Trophoblast cell (in vitro differentiated cells and primary cell): ENCODE results near the gene TMEM128.
"Not testable (repeated sequence)": the region's sequence is repeated elsewhere in the genome, so short reads cannot be mapped to it uniquely, and the experiment has no call there.

Experiments
- DNase-seq, 2 donors: peaks; one replicate each; pipeline ENCODE4 v3.0.0-alpha.2; 2016
- H2AFZ ChIP-seq: 2 replicates; pipeline ENCODE4 v1.6.1; 2013; ENCODE audit warnings: low read length, moderate library complexity, mild to moderate bottlenecking; ENCODE audit not compliant: insufficient read depth, poor library complexity
- H2AK5ac ChIP-seq: 2 replicates; pipeline ENCODE4 v1.6.1; 2013; ENCODE audit warnings: mild to moderate bottlenecking, low read length
- H2BK120ac ChIP-seq: 2 replicates; pipeline ENCODE4 v1.6.1; 2013; ENCODE audit warnings: low read length, mild to moderate bottlenecking, moderate library complexity; ENCODE audit not compliant: insufficient read depth, poor library complexity
- H2BK12ac ChIP-seq: 2 replicates; pipeline ENCODE4 v1.6.1; 2013; ENCODE audit warnings: mild to moderate bottlenecking, low read length, moderate library complexity
- H2BK5ac ChIP-seq: 2 replicates; pipeline ENCODE4 v1.6.1; 2013; ENCODE audit warnings: low read length, low read depth, moderate library complexity, mild to moderate bottlenecking; ENCODE audit not compliant: poor library complexity
- H3K14ac ChIP-seq: 2 replicates; pipeline ENCODE4 v1.6.1; 2013; ENCODE audit warnings: mild to moderate bottlenecking, low read length
- H3K18ac ChIP-seq: 2 replicates; pipeline ENCODE4 v1.6.1; 2013; ENCODE audit warnings: mild to moderate bottlenecking, low read length
- H3K23ac ChIP-seq: 2 replicates; pipeline ENCODE4 v1.6.1; 2013; ENCODE audit warnings: low read length
- H3K27ac ChIP-seq: 2 replicates; pipeline ENCODE4 v1.5.1; 2013; ENCODE audit warnings: low read depth, mild to moderate bottlenecking, inconsistent platforms, low read length, moderate library complexity
- H3K27me3 ChIP-seq: 2 replicates; pipeline ENCODE4 v1.6.1; 2013; ENCODE audit warnings: inconsistent platforms, mild to moderate bottlenecking, low read length, moderate library complexity; ENCODE audit not compliant: insufficient read depth
- H3K36me3 ChIP-seq, 2 experiments: 1 replicate in 1 of 2; 2 replicates in 1 of 2; pipeline ENCODE4 v1.6.1; 2013; ENCODE audit warnings: low read length in 2 of 2, mild to moderate bottlenecking in 2 of 2, moderate library complexity in 1 of 2; ENCODE audit not compliant: insufficient read depth in 2 of 2, control insufficient read depth in 1 of 2
- H3K4ac ChIP-seq: 2 replicates; pipeline ENCODE4 v1.6.1; 2013; ENCODE audit warnings: low read depth, mild to moderate bottlenecking, low read length, moderate library complexity
- H3K4me1 ChIP-seq, 2 experiments: 1 replicate in 1 of 2; 2 replicates in 1 of 2; pipeline ENCODE4 v1.6.1; 2013; ENCODE audit warnings: low read length in 2 of 2, mild to moderate bottlenecking in 2 of 2, moderate library complexity in 1 of 2; ENCODE audit not compliant: insufficient read depth in 2 of 2, control insufficient read depth in 1 of 2
- H3K4me2 ChIP-seq: 2 replicates; pipeline ENCODE4 v1.6.1; 2013; ENCODE audit warnings: inconsistent platforms, mild to moderate bottlenecking, low read length, moderate library complexity
- H3K4me3 ChIP-seq: 2 replicates; pipeline ENCODE4 v1.5.1; 2013; ENCODE audit warnings: mild to moderate bottlenecking, low read depth, low read length, inconsistent platforms
- H3K79me1 ChIP-seq: one replicate; pipeline ENCODE4 v1.6.1; 2013; ENCODE audit warnings: low read length
- H3K79me2 ChIP-seq: 2 replicates; pipeline ENCODE4 v1.6.1; 2013; ENCODE audit warnings: low read length, mild to moderate bottlenecking; ENCODE audit not compliant: control insufficient read depth, insufficient read depth, poor library complexity
- H3K9ac ChIP-seq: 2 replicates; pipeline ENCODE4 v1.6.1; 2013; ENCODE audit warnings: mild to moderate bottlenecking, low read length
- H3K9me3 ChIP-seq: 2 replicates; pipeline ENCODE4 v1.6.1; 2013; ENCODE audit warnings: low read depth, mild to moderate bottlenecking, control low read depth, inconsistent platforms, low read length; ENCODE audit not compliant: insufficient read depth
- H4K12ac ChIP-seq: 2 replicates; pipeline ENCODE4 v1.6.1; 2013; ENCODE audit warnings: low read depth, mild to moderate bottlenecking, low read length, moderate library complexity
- H4K8ac ChIP-seq: 2 replicates; pipeline ENCODE4 v1.6.1; 2013; ENCODE audit warnings: low read depth, mild to moderate bottlenecking, low read length, moderate library complexity
- H4K91ac ChIP-seq: one replicate; pipeline ENCODE4 v1.6.1; 2013; ENCODE audit warnings: low read depth, mild to moderate bottlenecking, low read length, moderate library complexity
- WGBS: extraction: QIAGEN DNeasy Blood & Tissue Kit; methylation state at CpG from one replicate; pipeline ENCODE4 v1.1.7; 2013; ENCODE audit warnings: missing lambda C conversion rate; ENCODE audit not compliant: insufficient read length, insufficient coverage; ENCODE audit errors: extremely low coverage; 5-methylcytosine and 5-hydroxymethylcytosine counted together

The TMEM128 gene

GRCh38 chr4:4239551-4239950 lies 8.5 kb downstream of the TMEM128 start:
- H3K14ac ChIP-seq, DNase-seq: not testable (repeated sequence)
- no CpG with 5 or more reads among the region's 3 CpGs for WGBS

GRCh38 chr4:4233610-4234009 lies 14.4 kb downstream of the TMEM128 start:
- H4K91ac ChIP-seq: no peak overlapping the region
- no peaks in the 10 kb centered on the region for H3K27me3 ChIP-seq
- H3K4me1 ChIP-seq: no peaks in the 10 kb centered on the region
- H3K79me1 ChIP-seq: no peaks in the 10 kb centered on the region
- H3K9me3 ChIP-seq: no peaks in the 10 kb centered on the region
- no peak overlapping the region for H3K14ac ChIP-seq
- H3K36me3 ChIP-seq: peaks cover 4 to 7% of the 10 kb centered on the region in 2 experiments
- no peak overlapping the region for H3K9ac ChIP-seq
- H3K23ac ChIP-seq: no peak overlapping the region
- no peak overlapping the region for H2BK5ac ChIP-seq
- no peak overlapping the region for H2AK5ac ChIP-seq
- no peak overlapping the region for H2BK120ac ChIP-seq
- WGBS: no CpG with 5 or more reads among the region's 2 CpGs
- H3K79me2 ChIP-seq: no peaks in the 10 kb centered on the region
- no peak overlapping the region for H4K8ac ChIP-seq
- H2AFZ ChIP-seq: no peak overlapping the region
- DNase-seq: no peak
- no peak overlapping the region for H3K4me3 ChIP-seq
- no peak overlapping the region for H3K27ac ChIP-seq
- H2BK12ac ChIP-seq: no peak overlapping the region
- no peak overlapping the region for H4K12ac ChIP-seq
- H3K4ac ChIP-seq: no peak overlapping the region
- H3K4me2 ChIP-seq: no peak overlapping the region
- H3K18ac ChIP-seq: no peak overlapping the region

More at GRCh38 chr4:4239551-4239950, 8.5 kb downstream of the TMEM128 start:
- not testable (repeated sequence) for H2BK12ac ChIP-seq, H2AK5ac ChIP-seq, H4K8ac ChIP-seq, H3K4me2 ChIP-seq, H3K79me2 ChIP-seq, H4K12ac ChIP-seq, H3K79me1 ChIP-seq, H3K9me3 ChIP-seq, H3K9ac ChIP-seq, H3K18ac ChIP-seq, H3K23ac ChIP-seq, H3K4me1 ChIP-seq, H3K4me3 ChIP-seq, H2BK5ac ChIP-seq, H3K4ac ChIP-seq, H4K91ac ChIP-seq, H3K27ac ChIP-seq, H3K27me3 ChIP-seq, H2BK120ac ChIP-seq, H2AFZ ChIP-seq
- H3K36me3 ChIP-seq: peaks cover 19 to 20% of the 10 kb centered on the region in 2 experiments

- Histone ChIP-seq H4K8ac (no peak overlapping the region), H3K9me3 (peaks cover 14% of the 10 kb centered on the region)
- DNase-seq: no peak
Measured at GRCh38 chr4:4228356-4228668, 19.7 kb downstream of the TMEM128 start.

GRCh38 chr4:4227510-4228355 lies 20.3 kb downstream of the TMEM128 start:
- no peak for DNase-seq
- WGBS: no CpG with 5 or more reads among the region's 51 CpGs
- H3K27me3 ChIP-seq: peaks cover 34% of the 10 kb centered on the region

More at GRCh38 chr4:4228356-4228668, 19.7 kb downstream of the TMEM128 start:
- Histone ChIP-seq H4K91ac (no peak overlapping the region), H2AK5ac (no peak overlapping the region), H3K23ac (no peak overlapping the region), H2BK12ac (no peak overlapping the region), H3K27me3 (peaks cover 34% of the 10 kb centered on the region), H2BK5ac (no peak overlapping the region), H3K14ac (no peak overlapping the region), H3K9ac (no peak overlapping the region), H3K4ac (no peak overlapping the region), H3K4me1 (no peaks in the 10 kb centered on the region), H3K4me2 (no peak overlapping the region), H2AFZ (no peak overlapping the region), H3K79me1 (no peaks in the 10 kb centered on the region), H3K36me3 (no peaks in the 10 kb centered on the region), H3K4me3 (no peak overlapping the region), H4K12ac (no peak overlapping the region), H3K79me2 (no peaks in the 10 kb centered on the region), H2BK120ac (no peak overlapping the region), H3K18ac (no peak overlapping the region), H3K27ac (no peak overlapping the region)
- WGBS: no CpG with 5 or more reads among the region's 1 CpG

More at GRCh38 chr4:4227510-4228355, 20.3 kb downstream of the TMEM128 start:
- H3K27ac ChIP-seq: no peak overlapping the region
- H3K4me2 ChIP-seq: no peak overlapping the region
- no peak overlapping the region for H2AK5ac ChIP-seq
- H3K4me1 ChIP-seq: no peaks in the 10 kb centered on the region
- H4K12ac ChIP-seq: no peak overlapping the region
- H3K4ac ChIP-seq: no peak overlapping the region
- no peaks in the 10 kb centered on the region for H3K36me3 ChIP-seq
- H2BK12ac ChIP-seq: no peak overlapping the region
- H4K8ac ChIP-seq: no peak overlapping the region
- peaks cover 14% of the 10 kb centered on the region for H3K9me3 ChIP-seq
- H2BK5ac ChIP-seq: no peak overlapping the region
- no peak overlapping the region for H3K23ac ChIP-seq
- no peak overlapping the region for H2BK120ac ChIP-seq
- H4K91ac ChIP-seq: no peak overlapping the region
- H3K14ac ChIP-seq: no peak overlapping the region
- no peak overlapping the region for H3K4me3 ChIP-seq
- H3K18ac ChIP-seq: no peak overlapping the region
- H3K79me2 ChIP-seq: no peaks in the 10 kb centered on the region
- H2AFZ ChIP-seq: no peak overlapping the region
- no peak overlapping the region for H3K9ac ChIP-seq
- H3K79me1 ChIP-seq: no peaks in the 10 kb centered on the region
